K562 (cell line): ENCODE results near the gene PCBP3. TPM values are rescaled to one million over a fixed set of nuclear protein-coding genes. Genes with fewer than 3 reads are reported as not detected.

ENCODE experiments used
- ATAC-seq: fragments of 200-7000 bp; cut with Tn5 transposase; 3 replicates; pipeline ENCODE4 v1.9.1; 2020; ENCODE audit warnings: moderate library complexity
- BruUV-seq: library from RNA; stranded (reverse); fragments of 400-500 nt; replicated peaks from 2 replicates; lab custom pipeline; 2021; lab: Mats Ljungman, UMichigan
- CTCF ChIA-PET: fragments of 300-600 bp; formaldehyde crosslinking; extraction: SDS; loops from one replicate; lab custom pipeline; 2021; ENCODE audit warnings: low intra/inter-chr PET ratio; lab: Yijun Ruan, JAX
- POLR2A ChIA-PET: fragments of 300-600, 350-650 bp; sonication (Branson Sonifier 250); formaldehyde crosslinking; extraction: SDS; loops from one replicate; lab custom pipeline; 2021; ENCODE audit warnings: antibody characterized with exemption, inconsistent platforms; lab: Yijun Ruan, JAX
- DNase-seq, 4 experiments: peaks; one replicate each; pipeline versions ENCODE4 v3.0.0 to v3.0.0-alpha.2; 2011 to 2018; ENCODE audit warnings: low spot score in 3 of 4, mixed read lengths in 3 of 4; ENCODE audit errors: extremely low read depth in 1 of 4
- FAIRE-seq: peaks from 2 replicates; lab custom pipeline; 2011; peaks lifted over from hg19 to GRCh38; lab: Jason Lieb, UNC
- H2AFZ ChIP-seq: 2 replicates; pipeline ENCODE4 v1.6.0; 2011; ENCODE audit warnings: low read depth, low read length, control low read depth, inconsistent platforms
- H3K27ac ChIP-seq: fragments of 200-600 bp; 3 replicates; pipeline ENCODE4 v1.8.0; 2011; ENCODE audit warnings: low read depth, mild to moderate bottlenecking, control low read depth, inconsistent platforms, low read length, moderate library complexity, mixed read lengths; ENCODE audit errors: extremely low read depth
- H3K27me3 ChIP-seq, 2 experiments: fragments of 300-600 bp in 1 of 2; 2 replicates in 1 of 2; 3 replicates in 1 of 2; pipeline versions ENCODE4 v1.6.0 to v1.8.0; 2011; ENCODE audit warnings: inconsistent platforms in 2 of 2, low read length in 2 of 2, mild to moderate bottlenecking in 1 of 2, mixed read lengths in 1 of 2, moderate library complexity in 1 of 2; ENCODE audit not compliant: control insufficient read depth in 2 of 2, insufficient read depth in 2 of 2
- H3K36me3 ChIP-seq: fragments of 300-600 bp; 3 replicates; pipeline ENCODE4 v1.8.0; 2011; ENCODE audit warnings: mild to moderate bottlenecking, low read length, inconsistent platforms; ENCODE audit not compliant: control insufficient read depth, insufficient read depth
- H3K4me1 ChIP-seq, 2 experiments: fragments of 200-600 bp in 1 of 2; replicated peaks in 1 of 2; 2 replicates in 1 of 2; 3 replicates in 1 of 2; pipeline versions ENCODE4 v1.5.1 to v1.8.0; 2011; ENCODE audit warnings: inconsistent platforms in 2 of 2, low read length in 2 of 2, mild to moderate bottlenecking in 1 of 2, mixed read lengths in 1 of 2, moderate library complexity in 1 of 2; ENCODE audit not compliant: control insufficient read depth in 2 of 2, insufficient read depth in 2 of 2
- H3K4me2 ChIP-seq: 2 replicates; pipeline ENCODE4 v1.6.1; 2011; ENCODE audit warnings: low read length, control low read depth, inconsistent platforms, mixed read lengths; ENCODE audit not compliant: insufficient read depth
- H3K4me3 ChIP-seq: fragments of 200-600 bp; sonication (generic), shearing (Covaris generic); 2 replicates; pipeline ENCODE4 v1.5.1; 2016; ENCODE audit warnings: control low read depth, inconsistent platforms
- H3K79me2 ChIP-seq: fragments of 200-600 bp; 3 replicates; pipeline ENCODE4 v1.8.0; 2011; ENCODE audit warnings: low read length, inconsistent platforms; ENCODE audit not compliant: control insufficient read depth, insufficient read depth
- H3K9ac ChIP-seq, 2 experiments: 2 replicates each; pipeline versions ENCODE4 v1.6.0 to v1.6.1; 2011; ENCODE audit warnings: low read depth in 2 of 2, low read length in 2 of 2, control low read depth in 1 of 2, inconsistent platforms in 1 of 2, mild to moderate bottlenecking in 1 of 2, mixed read lengths in 1 of 2; ENCODE audit not compliant: insufficient read depth in 1 of 2
- H3K9me1 ChIP-seq: one replicate; pipeline ENCODE4 v1.6.0; 2011; ENCODE audit warnings: inconsistent platforms, mild to moderate bottlenecking, low read length, moderate library complexity; ENCODE audit not compliant: control insufficient read depth, insufficient read depth
- H3K9me3 ChIP-seq: replicated peaks from 2 replicates; pipeline ENCODE4 v1.5.1; 2011; ENCODE audit warnings: low read depth, low read length, inconsistent platforms; ENCODE audit not compliant: control insufficient read depth, insufficient read depth
- H4K20me1 ChIP-seq: replicated peaks from 2 replicates; pipeline ENCODE4 v1.6.1; 2011; ENCODE audit warnings: low read length, inconsistent platforms, mixed read lengths; ENCODE audit not compliant: control insufficient read depth, insufficient read depth
- COPS2 ChIP-seq: fragments of 450-650 bp; conservative IDR thresholded peaks from 2 replicates; pipeline ENCODE4 v1.6.1; 2016; ENCODE audit warnings: mild to moderate bottlenecking, moderate library complexity
- GABPA ChIP-seq: fragments of 200-800 bp; sonication (Bioruptor generic); conservative IDR thresholded peaks from 2 replicates; pipeline ENCODE4 v1.6.1; 2016; ENCODE audit warnings: low read depth, missing genetic modification characterization, missing compliant biosample characterization
- MXI1 ChIP-seq: IDR thresholded peaks from 2 replicates; pipeline ENCODE4 v1.6.1; 2011; ENCODE audit warnings: low read depth, mild to moderate bottlenecking, improper control_type of control experiment, low read length
- NEUROD1 ChIP-seq: fragments of 150-350 bp; IDR thresholded peaks from 2 replicates; pipeline ENCODE4 v1.6.1; 2014; ENCODE audit warnings: borderline replicate concordance, low read length, low read depth; ENCODE audit not compliant: partially characterized antibody
- POLR2B ChIP-seq: fragments of 450-650 bp; IDR thresholded peaks from 2 replicates; pipeline ENCODE4 v1.6.1; 2018; ENCODE audit warnings: low read depth; ENCODE audit not compliant: partially characterized antibody
- POLR3G ChIP-seq: IDR thresholded peaks from 2 replicates; pipeline ENCODE4 v1.6.1; 2011; ENCODE audit not compliant: insufficient read length, insufficient replicate concordance; ENCODE audit errors: extremely low read depth
- SMAD1 ChIP-seq: fragments of 150-350 bp; IDR thresholded peaks from 2 replicates; pipeline ENCODE4 v1.6.1; 2014; ENCODE audit warnings: low read length, low read depth; ENCODE audit not compliant: partially characterized antibody
- SMAD2 ChIP-seq: fragments of 150-350 bp; IDR thresholded peaks from 2 replicates; pipeline ENCODE4 v1.6.1; 2014; ENCODE audit warnings: low read depth, mild to moderate bottlenecking, low read length
- SMC3 ChIP-seq: conservative IDR thresholded peaks from 2 replicates; pipeline ENCODE4 v1.6.1; 2011; ENCODE audit warnings: low read depth, low read length, improper control_type of control experiment; ENCODE audit not compliant: insufficient read depth
- SRSF1 ChIP-seq: fragments of 200-400 bp; formaldehyde crosslinking; IDR thresholded peaks from 2 replicates; pipeline ENCODE4 v1.6.1; 2017; ENCODE audit warnings: mild to moderate bottlenecking, low read depth, low read length, moderate library complexity
- ZNF165 ChIP-seq: fragments of 250-450 bp; sonication (Bioruptor Pico); IDR thresholded peaks from 2 replicates; pipeline ENCODE4 v1.4.0; 2020; ENCODE audit warnings: borderline replicate concordance
- ZNF224 ChIP-seq: sonication (generic); formaldehyde crosslinking; IDR thresholded peaks from 2 replicates; pipeline ENCODE4 v1.8.0; 2022; ENCODE audit warnings: mild to moderate bottlenecking, missing genetic modification reagents
- ZNF23 ChIP-seq: fragments of 250-450 bp; sonication (Bioruptor Pico); IDR thresholded peaks from 2 replicates; pipeline ENCODE4 v1.4.0; 2020; ENCODE audit warnings: mild to moderate bottlenecking
- ZNF232 ChIP-seq: sonication (generic); formaldehyde crosslinking; IDR thresholded peaks from 2 replicates; pipeline ENCODE4 v1.8.0; 2022; ENCODE audit warnings: mild to moderate bottlenecking, missing genetic modification reagents
- ZNF354B ChIP-seq: fragments of 250-450 bp; sonication (Bioruptor Pico); IDR thresholded peaks from 2 replicates; pipeline ENCODE4 v1.4.0; 2020
- ZNF830 ChIP-seq: fragments of 250-450 bp; sonication (Bioruptor Pico); IDR thresholded peaks from 2 replicates; pipeline ENCODE4 v1.5.0; 2021; ENCODE audit warnings: mild to moderate bottlenecking
- WGBS: fragments of 100-300 bp; shearing (Covaris generic); methylation state at CpG from one replicate; pipeline ENCODE4 v1.1.6; 2016; ENCODE audit warnings: low coverage, mixed read lengths; ENCODE audit not compliant: insufficient coverage; ENCODE audit errors: missing lambda C conversion rate; 5-methylcytosine and 5-hydroxymethylcytosine counted together
- in situ Hi-C: fragments of 300-500 bp; cut with MboI; formaldehyde crosslinking; loops from 4 replicates; pipeline ENCODE4 v1.15.0; 2018; ENCODE audit warnings: inconsistent platforms, mixed read lengths
- intact Hi-C: fragments of 100-400 bp; cut with micrococcal nuclease; formaldehyde crosslinking; loops from 2 replicates; pipeline ENCODE4 v1.14.2; 2022
- polyA plus RNA-seq, 8 experiments: library from polyadenylated mRNA; depleted of rRNA in 4 of 8; stranded (reverse) in 5 of 8; unstranded in 3 of 8; fragments of >200 nt; fragmentation: Nextera tagmentation in 2 of 8; fragmentation: Illumina TruSeq in 1 of 8; extraction: Ambion mirVana in 2 of 8; extraction: Trizol in 1 of 8; gene quantifications; 2 replicates each; pipeline versions ENCODE4 v1.2.1 to v1.2.3, GENCODE V29; 2011 to 2014; ENCODE audit warnings: inconsistent platforms in 1 of 8, missing spikeins in 1 of 8
- total RNA-seq, 7 experiments: library from RNA; depleted of rRNA in 6 of 7; stranded (reverse); fragments of >200 nt in 6 of 7; fragmentation: Illumina TruSeq in 2 of 7; extraction: Trizol in 2 of 7; gene quantifications; 2 replicates each; pipeline versions ENCODE4 v1.2.1 to v1.2.3, GENCODE V29; 2011 to 2021; ENCODE audit warnings: low replicate concordance in 1 of 7
- TF ChIP-seq, protein P1 (sequence below): sonication (generic); formaldehyde crosslinking; IDR thresholded peaks from 2 replicates; pipeline ENCODE4 v1.8.1; 2023; ENCODE audit warnings: missing genetic modification reagents, mild to moderate bottlenecking, borderline replicate concordance

PCBP3 gene
- total and polyA plus RNA-seq, 9 of the 15 experiments (the other 6 are each of a cell fraction or from before 2014, with no cell fraction given), result 0.18 TPM; not detected in 8

DNA sequence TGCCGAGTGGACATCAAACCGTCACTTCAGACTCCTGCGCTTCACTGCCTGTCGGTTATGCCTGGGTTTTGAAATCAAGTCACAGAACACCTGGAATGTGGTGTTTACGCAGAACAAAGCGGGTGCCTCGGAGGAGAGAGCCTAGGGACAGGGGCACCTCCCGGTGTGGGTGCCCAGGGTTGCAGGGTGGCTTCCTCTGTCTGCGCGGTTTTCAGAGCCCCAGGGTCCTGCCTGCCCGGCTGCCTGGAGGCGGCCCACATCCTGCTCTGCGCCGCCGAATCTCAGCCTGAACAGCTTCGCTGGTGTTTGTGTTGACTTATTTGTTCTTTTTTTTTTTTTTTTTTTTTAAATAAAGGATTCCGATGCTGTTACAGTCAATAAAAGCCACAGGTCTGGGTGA, 224.6 kb downstream of the PCBP3 start (continued):
- TF ChIP-seq ZNF232 (CRISPR knock-in tag), result no peak

- ATAC-seq, result no peak
- H3K79me2 ChIP-seq, result no peaks in the 10 kb centered on the region
- no peak for DNase-seq
- no peak for FAIRE-seq
- no TSS peak for BruUV-seq
- H2AFZ ChIP-seq, result no peak overlapping the region
- CTCF ChIA-PET, result no interaction called here
- H3K4me3 ChIP-seq, result no peak overlapping the region
- POLR2A ChIA-PET, result no interaction called here
- no peaks in the 10 kb centered on the region for H3K36me3 ChIP-seq
- no peak overlapping the region for H3K27ac ChIP-seq
- no peak overlapping the region for H3K4me2 ChIP-seq
- in situ Hi-C loops, result no loop called here
- TF ChIP-seq SRSF1 (no peak), ZNF224 (CRISPR knock-in tag) (no peak), SMAD1 (no peak), POLR2B (no peak), ZNF165 (no peak), SMAD2 (no peak), ZNF830 (CRISPR knock-in tag) (no peak), GABPA (tag) (no peak), ZNF23 (no peak), NEUROD1 (no peak), COPS2 (no peak), ZNF354B (CRISPR knock-in tag) (no peak), POLR3G (no peak), SMC3 (no peak), MXI1 (no peak)
- TF ChIP-seq, protein P1, sequence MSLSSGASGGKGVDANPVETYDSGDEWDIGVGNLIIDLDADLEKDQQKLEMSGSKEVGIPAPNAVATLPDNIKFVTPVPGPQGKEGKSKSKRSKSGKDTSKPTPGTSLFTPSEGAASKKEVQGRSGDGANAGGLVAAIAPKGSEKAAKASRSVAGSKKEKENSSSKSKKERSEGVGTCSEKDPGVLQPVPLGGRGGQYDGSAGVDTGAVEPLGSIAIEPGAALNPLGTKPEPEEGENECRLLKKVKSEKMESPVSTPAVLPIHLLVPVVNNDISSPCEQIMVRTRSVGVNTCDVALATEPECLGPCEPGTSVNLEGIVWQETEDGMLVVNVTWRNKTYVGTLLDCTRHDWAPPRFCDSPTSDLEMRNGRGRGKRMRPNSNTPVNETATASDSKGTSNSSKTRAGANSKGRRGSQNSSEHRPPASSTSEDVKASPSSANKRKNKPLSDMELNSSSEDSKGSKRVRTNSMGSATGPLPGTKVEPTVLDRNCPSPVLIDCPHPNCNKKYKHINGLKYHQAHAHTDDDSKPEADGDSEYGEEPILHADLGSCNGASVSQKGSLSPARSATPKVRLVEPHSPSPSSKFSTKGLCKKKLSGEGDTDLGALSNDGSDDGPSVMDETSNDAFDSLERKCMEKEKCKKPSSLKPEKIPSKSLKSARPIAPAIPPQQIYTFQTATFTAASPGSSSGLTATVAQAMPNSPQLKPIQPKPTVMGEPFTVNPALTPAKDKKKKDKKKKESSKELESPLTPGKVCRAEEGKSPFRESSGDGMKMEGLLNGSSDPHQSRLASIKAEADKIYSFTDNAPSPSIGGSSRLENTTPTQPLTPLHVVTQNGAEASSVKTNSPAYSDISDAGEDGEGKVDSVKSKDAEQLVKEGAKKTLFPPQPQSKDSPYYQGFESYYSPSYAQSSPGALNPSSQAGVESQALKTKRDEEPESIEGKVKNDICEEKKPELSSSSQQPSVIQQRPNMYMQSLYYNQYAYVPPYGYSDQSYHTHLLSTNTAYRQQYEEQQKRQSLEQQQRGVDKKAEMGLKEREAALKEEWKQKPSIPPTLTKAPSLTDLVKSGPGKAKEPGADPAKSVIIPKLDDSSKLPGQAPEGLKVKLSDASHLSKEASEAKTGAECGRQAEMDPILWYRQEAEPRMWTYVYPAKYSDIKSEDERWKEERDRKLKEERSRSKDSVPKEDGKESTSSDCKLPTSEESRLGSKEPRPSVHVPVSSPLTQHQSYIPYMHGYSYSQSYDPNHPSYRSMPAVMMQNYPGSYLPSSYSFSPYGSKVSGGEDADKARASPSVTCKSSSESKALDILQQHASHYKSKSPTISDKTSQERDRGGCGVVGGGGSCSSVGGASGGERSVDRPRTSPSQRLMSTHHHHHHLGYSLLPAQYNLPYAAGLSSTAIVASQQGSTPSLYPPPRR (CRISPR knock-in tag), result no peak
- 1% methylated on average over 22 of the region's 22 CpGs for WGBS
- no peaks in the 10 kb centered on the region for H3K9me3 ChIP-seq
- no peak overlapping the region for H3K9ac ChIP-seq
- H3K27me3 ChIP-seq, result peaks cover 60 to 89% of the 10 kb centered on the region in 2 experiments
- H3K4me1 ChIP-seq, result peaks cover 0 to 8% of the 10 kb centered on the region in 2 experiments; a peak in 1 of 5 replicates
- peaks cover 23% of the 10 kb centered on the region for H4K20me1 ChIP-seq
- intact Hi-C loops, result no loop called here
- H3K9me1 ChIP-seq, result no peaks in the 10 kb centered on the region
Observed at GRCh38 chr21:45868488-45868887, 225.0 kb downstream of the PCBP3 start.
